ENCODE results near the gene MAFB.

DNA sequence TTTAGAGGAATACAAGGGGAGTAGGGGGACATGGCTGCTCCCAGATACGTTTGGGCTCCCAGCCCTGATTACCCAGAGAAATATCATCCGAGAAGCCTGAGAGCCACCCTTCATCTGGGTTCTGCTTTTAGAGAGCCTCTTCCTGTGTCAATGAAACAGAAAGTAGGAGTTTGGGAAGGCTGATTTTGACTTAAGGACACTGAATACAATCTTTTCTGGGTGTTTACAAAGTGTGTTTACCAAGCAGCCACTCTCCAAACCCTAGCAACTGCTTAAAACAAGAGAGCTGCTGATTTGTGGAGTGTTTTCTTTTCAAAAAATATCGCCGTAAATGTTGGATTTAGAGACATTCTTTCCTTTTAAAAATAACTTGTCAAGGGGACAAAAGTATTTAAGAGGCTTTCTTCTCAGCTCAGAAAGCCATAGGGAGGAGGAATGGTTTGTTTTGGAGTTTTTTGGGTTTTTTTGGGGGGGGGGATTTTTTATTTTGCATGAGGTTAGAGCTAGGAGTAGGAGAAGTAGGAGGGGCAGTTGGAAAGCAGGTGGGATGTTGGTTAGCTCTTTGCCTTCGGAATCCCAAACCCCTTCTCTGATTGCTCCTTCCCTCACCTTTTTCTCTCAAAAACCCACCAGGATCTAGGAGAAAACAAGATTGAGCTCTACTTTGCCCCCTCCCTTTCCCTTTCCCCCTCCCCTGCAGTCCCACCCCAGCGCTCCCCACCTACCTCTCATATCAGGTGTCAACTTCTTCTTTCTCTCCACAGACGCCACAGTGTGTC is 12.4 kb downstream of the MAFB start:
- TF ChIP-seq, protein P1, sequence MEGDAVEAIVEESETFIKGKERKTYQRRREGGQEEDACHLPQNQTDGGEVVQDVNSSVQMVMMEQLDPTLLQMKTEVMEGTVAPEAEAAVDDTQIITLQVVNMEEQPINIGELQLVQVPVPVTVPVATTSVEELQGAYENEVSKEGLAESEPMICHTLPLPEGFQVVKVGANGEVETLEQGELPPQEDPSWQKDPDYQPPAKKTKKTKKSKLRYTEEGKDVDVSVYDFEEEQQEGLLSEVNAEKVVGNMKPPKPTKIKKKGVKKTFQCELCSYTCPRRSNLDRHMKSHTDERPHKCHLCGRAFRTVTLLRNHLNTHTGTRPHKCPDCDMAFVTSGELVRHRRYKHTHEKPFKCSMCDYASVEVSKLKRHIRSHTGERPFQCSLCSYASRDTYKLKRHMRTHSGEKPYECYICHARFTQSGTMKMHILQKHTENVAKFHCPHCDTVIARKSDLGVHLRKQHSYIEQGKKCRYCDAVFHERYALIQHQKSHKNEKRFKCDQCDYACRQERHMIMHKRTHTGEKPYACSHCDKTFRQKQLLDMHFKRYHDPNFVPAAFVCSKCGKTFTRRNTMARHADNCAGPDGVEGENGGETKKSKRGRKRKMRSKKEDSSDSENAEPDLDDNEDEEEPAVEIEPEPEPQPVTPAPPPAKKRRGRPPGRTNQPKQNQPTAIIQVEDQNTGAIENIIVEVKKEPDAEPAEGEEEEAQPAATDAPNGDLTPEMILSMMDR (IDR thresholded peaks at IDR 0.05), result no peak
- no peak for TF ChIP-seq POLR2A (IDR thresholded peaks at IDR 0.05)
